ENCODE results near the gene CCDC3. TPM values are rescaled to one million over a fixed set of nuclear protein-coding genes. Genes with fewer than 3 reads are reported as not detected.

Gene CCDC3
- total RNA-seq, 1 donor from 2014 or later = 0.27 TPM

GRCh38 chr10:12962556-12962955, 39.0 kb downstream of the CCDC3 start:
- intact Hi-C loops (cut with micrococcal nuclease) = no loop called here

- intact Hi-C loops (cut with micrococcal nuclease) = no loop called here
Observed at GRCh38 chr10:12961416-12962205, 39.9 kb downstream of the CCDC3 start.

GRCh38 chr10:12960941-12961340, 40.6 kb downstream of the CCDC3 start:
- intact Hi-C loops (cut with micrococcal nuclease) = no loop called here

- intact Hi-C loops (cut with micrococcal nuclease) = no loop called here
Observed at GRCh38 chr10:12960334-12960898, 41.1 kb downstream of the CCDC3 start.

GRCh38 chr10:12958546-12959110, 42.9 kb downstream of the CCDC3 start:
- intact Hi-C loops (cut with micrococcal nuclease) = no loop called here

GRCh38 chr10:12957081-12957480, 44.4 kb downstream of the CCDC3 start:
- intact Hi-C loops (cut with micrococcal nuclease) = no loop called here

- intact Hi-C loops (cut with micrococcal nuclease) = no loop called here
Observed at GRCh38 chr10:12954866-12955265, 46.6 kb downstream of the CCDC3 start.

- intact Hi-C loops (cut with micrococcal nuclease) = no loop called here
Observed at GRCh38 chr10:12950583-12951128, 50.9 kb downstream of the CCDC3 start.

GRCh38 chr10:12949248-12949647, 52.3 kb downstream of the CCDC3 start:
- intact Hi-C loops (cut with micrococcal nuclease) = no loop called here

GRCh38 chr10:12947741-12948140, 53.8 kb downstream of the CCDC3 start:
- intact Hi-C loops (cut with micrococcal nuclease) = no loop called here

- intact Hi-C loops (cut with micrococcal nuclease) = no loop called here
Observed at GRCh38 chr10:12946372-12946771, 55.1 kb downstream of the CCDC3 start.

- intact Hi-C loops (cut with micrococcal nuclease) = no loop called here
Observed at GRCh38 chr10:12945690-12946359, 55.7 kb downstream of the CCDC3 start.

GRCh38 chr10:12944931-12945330, 56.6 kb downstream of the CCDC3 start:
- intact Hi-C loops (cut with micrococcal nuclease) = no loop called here

GRCh38 chr10:12943425-12943824, 58.1 kb downstream of the CCDC3 start:
- intact Hi-C loops (cut with micrococcal nuclease) = no loop called here

GRCh38 chr10:12941966-12942365, 59.5 kb downstream of the CCDC3 start:
- intact Hi-C loops (cut with micrococcal nuclease) = no loop called here

GRCh38 chr10:12940791-12941190, 60.7 kb downstream of the CCDC3 start:
- intact Hi-C loops (cut with micrococcal nuclease) = no loop called here

- intact Hi-C loops (cut with micrococcal nuclease) = no loop called here
Observed at GRCh38 chr10:12938271-12938670, 63.2 kb downstream of the CCDC3 start.

GRCh38 chr10:12937527-12937926, 64.0 kb downstream of the CCDC3 start:
- intact Hi-C loops (cut with micrococcal nuclease) = no loop called here

GRCh38 chr10:12934777-12935176, 66.7 kb downstream of the CCDC3 start:
- intact Hi-C loops (cut with micrococcal nuclease) = no loop called here

GRCh38 chr10:12929381-12929780, 72.1 kb downstream of the CCDC3 start:
- intact Hi-C loops (cut with micrococcal nuclease) = no loop called here

GRCh38 chr10:12928571-12928970, 72.9 kb downstream of the CCDC3 start:
- intact Hi-C loops (cut with micrococcal nuclease) = no loop called here

- intact Hi-C loops (cut with micrococcal nuclease) = no loop called here
Observed at GRCh38 chr10:12927896-12928295, 73.6 kb downstream of the CCDC3 start.
